Muscle layer of colon (tissue), 2 donors: ENCODE data around the gene HOXA13.

Source experiments
- H3K27ac ChIP-seq: one replicate; pipeline ENCODE4 v1.7.0; 2013; ENCODE audit warnings: low read depth, mild to moderate bottlenecking, low read length, moderate library complexity
- H3K27me3 ChIP-seq, 2 donors: one replicate each; pipeline ENCODE4 v1.7.0; 2013; ENCODE audit warnings: low read length in 2 of 2, mild to moderate bottlenecking in 2 of 2; ENCODE audit not compliant: insufficient read depth in 2 of 2, control insufficient read depth in 1 of 2
- H3K36me3 ChIP-seq: one replicate; pipeline ENCODE4 v1.7.0; 2013; ENCODE audit warnings: mild to moderate bottlenecking, low read length; ENCODE audit not compliant: insufficient read depth
- H3K4me1 ChIP-seq: one replicate; pipeline ENCODE4 v1.7.0; 2013; ENCODE audit warnings: mild to moderate bottlenecking, low read length; ENCODE audit not compliant: insufficient read depth
- H3K4me3 ChIP-seq, 2 donors: one replicate each; pipeline ENCODE4 v1.7.0; 2013; ENCODE audit warnings: low read length in 2 of 2, low read depth in 1 of 2, mild to moderate bottlenecking in 1 of 2, moderate library complexity in 1 of 2
- H3K9ac ChIP-seq: one replicate; pipeline ENCODE4 v1.7.0; 2013; ENCODE audit warnings: low read length
- H3K9me3 ChIP-seq: one replicate; pipeline ENCODE4 v1.7.0; 2013; ENCODE audit warnings: mild to moderate bottlenecking, low read length
- donor health status: abdominal sarcoma.
- donor health status: Adenocarcinoma of cecum.

Gene HOXA13

GRCh38 chr7:27168265-27168947 is 31.5 kb downstream of the HOXA13 start:
- peaks cover 0 to 21% of the 10 kb centered on the region in 2 donors for H3K27me3 ChIP-seq
- H3K9ac ChIP-seq, result peak overlapping the region; percentile 88
- H3K36me3 ChIP-seq, result peaks cover 7% of the 10 kb centered on the region
- no peaks in the 10 kb centered on the region for H3K9me3 ChIP-seq
- no peaks in the 10 kb centered on the region for H3K4me1 ChIP-seq
- H3K27ac ChIP-seq, result peak overlapping the region; percentile 100
- peak overlapping the region; percentile 67 to 74 for H3K4me3 ChIP-seq

- H3K9me3 ChIP-seq, result no peaks in the 10 kb centered on the region
- H3K36me3 ChIP-seq, result peaks cover 7% of the 10 kb centered on the region
- peak overlapping the region; percentile 88 for H3K9ac ChIP-seq
- H3K27ac ChIP-seq, result peak overlapping the region; percentile 100
- peaks cover 0 to 21% of the 10 kb centered on the region in 2 donors for H3K27me3 ChIP-seq
- H3K4me1 ChIP-seq, result no peaks in the 10 kb centered on the region
- H3K4me3 ChIP-seq, result peak overlapping the region; percentile 67 to 74
These were observed 32.0 kb downstream of the HOXA13 start for GRCh38 chr7:27167916-27168264.

GRCh38 chr7:27166531-27167505 is 33.1 kb downstream of the HOXA13 start:
- no peaks in the 10 kb centered on the region for H3K9me3 ChIP-seq
- peak overlapping the region; percentile 100 for H3K27ac ChIP-seq
- peaks cover 7% of the 10 kb centered on the region for H3K36me3 ChIP-seq
- peak overlapping the region; percentile 74 to 96 for H3K4me3 ChIP-seq
- H3K4me1 ChIP-seq, result no peaks in the 10 kb centered on the region
- H3K27me3 ChIP-seq, result peaks cover 0 to 21% of the 10 kb centered on the region in 2 donors
- peak overlapping the region; percentile 88 for H3K9ac ChIP-seq

- no peaks in the 10 kb centered on the region for H3K4me1 ChIP-seq
- H3K9me3 ChIP-seq, result no peaks in the 10 kb centered on the region
- H3K27ac ChIP-seq, result peak overlapping the region; percentile 100
- peaks cover 0 to 21% of the 10 kb centered on the region in 2 donors for H3K27me3 ChIP-seq
- peak overlapping the region; percentile 74 to 96 for H3K4me3 ChIP-seq
- H3K36me3 ChIP-seq, result no peaks in the 10 kb centered on the region
- H3K9ac ChIP-seq, result peak overlapping the region; percentile 88
These were observed 33.8 kb downstream of the HOXA13 start for GRCh38 chr7:27165996-27166530.

GRCh38 chr7:27165089-27165995 is 34.5 kb downstream of the HOXA13 start, which contains the start of gene HOXA9:
TSS of gene HOXA9 (minus strand) at chr7:27165537. CDS start at chr7:27165457, 80 bp downstream.
- H3K4me3 ChIP-seq, result peak within 1 kb of the TSS; percentile 74 to 96
- peak within 1 kb of the TSS; percentile 88 for H3K9ac ChIP-seq
- peaks cover 0 to 21% of the 10 kb centered on the region in 2 donors for H3K27me3 ChIP-seq
- no peaks in the 10 kb centered on the region for H3K9me3 ChIP-seq
- no peaks in the 10 kb centered on the region for H3K36me3 ChIP-seq
- H3K27ac ChIP-seq, result peak within 1 kb of the TSS; percentile 100
- H3K4me1 ChIP-seq, result no peaks in the 10 kb centered on the region

GRCh38 chr7:27164367-27165088 is 35.4 kb downstream of the HOXA13 start:
- peak overlapping the region; percentile 62 for H3K9ac ChIP-seq
- no peaks in the 10 kb centered on the region for H3K4me1 ChIP-seq
- peak overlapping the region; percentile 74 to 96 for H3K4me3 ChIP-seq
- H3K27me3 ChIP-seq, result peaks cover 0 to 21% of the 10 kb centered on the region in 2 donors
- no peaks in the 10 kb centered on the region for H3K9me3 ChIP-seq
- no peaks in the 10 kb centered on the region for H3K36me3 ChIP-seq
- H3K27ac ChIP-seq, result peak overlapping the region; percentile 100

- H3K36me3 ChIP-seq, result no peaks in the 10 kb centered on the region
- no peaks in the 10 kb centered on the region for H3K4me1 ChIP-seq
- peak overlapping the region; percentile 62 for H3K9ac ChIP-seq
- H3K4me3 ChIP-seq, result peak overlapping the region; percentile 74 to 96
- no peaks in the 10 kb centered on the region for H3K9me3 ChIP-seq
- H3K27me3 ChIP-seq, result peaks cover 0 to 21% of the 10 kb centered on the region in 2 donors
- H3K27ac ChIP-seq, result peak overlapping the region; percentile 100
These were observed 35.9 kb downstream of the HOXA13 start for GRCh38 chr7:27164045-27164366.

- Histone ChIP-seq H3K27me3 (peaks cover 0 to 21% of the 10 kb centered on the region in 2 donors), H3K27ac (peak overlapping the region; percentile 100), H3K9me3 (no peaks in the 10 kb centered on the region), H3K4me3 (peak overlapping the region; percentile 74 to 96), H3K4me1 (no peaks in the 10 kb centered on the region), H3K9ac (peak overlapping the region; percentile 62), H3K36me3 (no peaks in the 10 kb centered on the region)
These were observed 36.4 kb downstream of the HOXA13 start for GRCh38 chr7:27163288-27164044.

- H3K4me1 ChIP-seq, result no peaks in the 10 kb centered on the region
- H3K9me3 ChIP-seq, result no peaks in the 10 kb centered on the region
- H3K9ac ChIP-seq, result peak overlapping the region; percentile 62
- H3K27ac ChIP-seq, result peak overlapping the region; percentile 76
- peaks cover 0 to 21% of the 10 kb centered on the region in 2 donors for H3K27me3 ChIP-seq
- peak overlapping the region; percentile 74 to 96 for H3K4me3 ChIP-seq
- H3K36me3 ChIP-seq, result no peaks in the 10 kb centered on the region
These were observed 37.2 kb downstream of the HOXA13 start for GRCh38 chr7:27162561-27163287.
